Measurements from ENCODE around the gene DAP3.
"Not testable (repeated sequence)": the region's sequence is repeated elsewhere in the genome, so short reads cannot be mapped to it uniquely, and the experiment has no call there.

The DAP3 gene

DNA sequence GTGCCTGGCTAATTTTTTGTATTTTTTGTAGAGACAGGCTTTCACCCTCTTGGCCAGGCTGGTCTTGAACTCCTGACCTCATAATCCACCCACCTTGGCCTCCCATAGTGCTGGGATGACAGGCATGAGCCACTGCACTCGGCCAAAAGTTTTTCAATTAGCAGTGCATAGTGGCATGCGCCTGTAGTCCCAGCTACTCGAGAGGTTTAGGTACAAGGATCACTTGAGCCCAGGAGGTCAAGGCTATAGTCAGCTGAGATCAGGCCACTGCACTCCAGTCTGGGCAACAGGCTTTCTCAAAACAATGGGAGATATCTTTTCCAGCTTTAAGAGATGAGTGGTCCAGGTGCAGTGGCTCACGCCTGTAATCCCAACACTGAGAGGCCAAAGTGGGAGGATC, 30.8 kb downstream of the DAP3 start:
- no peak for DNase-seq

DNA sequence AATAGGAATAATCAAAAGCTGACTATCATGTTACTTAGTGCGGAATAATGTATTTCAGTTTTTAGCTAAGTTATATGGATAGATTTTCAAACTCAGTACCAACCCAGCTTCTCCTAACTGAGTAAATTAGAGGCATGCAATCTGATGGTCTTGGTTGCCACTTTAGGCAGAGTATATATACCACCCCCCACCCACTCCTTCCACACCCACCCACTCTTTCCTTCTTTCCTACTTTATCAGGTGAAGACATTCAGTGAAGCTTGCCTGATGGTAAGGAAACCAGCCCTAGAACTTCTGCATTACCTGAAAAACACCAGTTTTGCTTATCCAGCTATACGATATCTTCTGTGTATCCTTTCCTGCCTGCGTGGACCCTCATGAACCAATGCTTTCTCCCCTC, 36.3 kb downstream of the DAP3 start:
- no peak for DNase-seq

DNA sequence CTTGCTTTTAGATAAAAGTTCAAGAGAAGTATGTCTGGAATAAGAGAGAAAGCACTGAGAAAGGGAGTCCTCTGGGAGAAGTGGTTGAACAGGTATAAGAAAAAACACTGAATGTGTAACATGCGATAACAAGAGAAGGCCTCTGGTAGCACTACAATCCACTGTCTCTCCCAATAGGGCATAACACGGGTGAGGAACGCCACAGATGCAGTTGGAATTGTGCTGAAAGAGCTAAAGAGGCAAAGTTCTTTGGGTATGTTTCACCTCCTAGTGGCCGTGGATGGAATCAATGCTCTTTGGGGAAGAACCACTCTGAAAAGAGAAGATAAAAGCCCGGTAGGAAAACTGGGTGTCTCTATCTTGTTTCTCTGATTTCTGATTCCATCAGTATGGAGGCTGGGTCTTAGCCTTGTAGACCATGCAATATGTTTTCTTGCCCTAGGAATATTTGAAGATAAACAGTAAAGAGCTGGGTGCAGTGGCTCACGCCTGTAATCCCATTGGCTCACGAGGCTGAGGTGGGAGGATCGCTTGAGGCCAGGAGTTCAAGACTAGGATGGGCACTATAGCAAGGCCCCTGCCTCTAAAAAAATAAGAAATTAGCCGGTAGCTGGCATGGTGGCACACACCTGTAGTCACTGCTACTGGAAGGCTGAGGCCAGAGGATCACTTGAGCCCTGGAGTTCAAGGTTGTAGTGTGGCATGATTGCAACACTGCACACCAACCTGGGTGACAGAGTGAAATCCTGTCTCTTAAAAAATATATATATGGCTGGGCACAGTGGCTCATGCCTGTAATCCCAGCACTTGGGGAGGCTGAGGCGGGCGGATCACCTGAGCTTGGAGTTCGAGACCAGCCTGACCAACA, 40.4 kb downstream of the DAP3 start:
- no peak for DNase-seq

DNA sequence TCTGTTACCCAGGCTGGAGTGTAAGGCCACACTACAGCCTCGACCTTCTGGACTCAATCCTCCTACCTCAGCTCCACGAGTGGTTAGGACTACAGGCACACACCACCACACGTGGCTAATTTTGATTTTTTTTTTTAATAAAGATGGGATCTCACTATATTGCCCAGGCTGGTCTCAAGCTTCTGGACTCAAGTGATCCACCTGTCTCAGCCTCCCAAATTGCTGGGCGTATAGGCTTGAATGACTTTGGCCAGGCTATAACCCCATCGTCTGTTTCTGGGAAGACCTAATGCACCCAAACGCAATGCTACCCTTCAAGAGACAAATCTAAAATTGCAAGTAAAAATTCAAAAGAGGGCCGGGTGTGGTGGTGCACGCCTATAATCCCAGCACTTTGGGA, 52.1 kb downstream of the DAP3 start:
- no peak for DNase-seq

DNA sequence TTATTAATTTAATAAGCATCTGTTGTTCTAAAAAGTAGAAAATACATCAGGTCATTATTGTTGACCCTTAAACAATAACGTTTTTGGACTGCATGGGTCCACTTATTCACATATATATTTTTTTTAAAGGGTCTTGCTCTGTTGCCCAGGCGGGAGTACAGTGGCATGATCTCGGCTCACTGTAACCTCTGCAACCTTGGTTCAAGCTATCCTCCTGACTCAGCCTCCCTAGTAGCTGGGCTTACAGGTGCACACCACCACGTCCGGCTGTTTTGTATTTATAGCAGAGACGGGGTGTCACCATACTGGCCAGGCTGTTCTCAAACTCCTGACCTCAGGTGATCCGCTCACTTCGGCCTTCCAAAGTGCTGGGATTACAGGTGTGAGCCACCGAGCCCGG, 53.0 kb downstream of the DAP3 start:
- DNase-seq = no peak

DNA sequence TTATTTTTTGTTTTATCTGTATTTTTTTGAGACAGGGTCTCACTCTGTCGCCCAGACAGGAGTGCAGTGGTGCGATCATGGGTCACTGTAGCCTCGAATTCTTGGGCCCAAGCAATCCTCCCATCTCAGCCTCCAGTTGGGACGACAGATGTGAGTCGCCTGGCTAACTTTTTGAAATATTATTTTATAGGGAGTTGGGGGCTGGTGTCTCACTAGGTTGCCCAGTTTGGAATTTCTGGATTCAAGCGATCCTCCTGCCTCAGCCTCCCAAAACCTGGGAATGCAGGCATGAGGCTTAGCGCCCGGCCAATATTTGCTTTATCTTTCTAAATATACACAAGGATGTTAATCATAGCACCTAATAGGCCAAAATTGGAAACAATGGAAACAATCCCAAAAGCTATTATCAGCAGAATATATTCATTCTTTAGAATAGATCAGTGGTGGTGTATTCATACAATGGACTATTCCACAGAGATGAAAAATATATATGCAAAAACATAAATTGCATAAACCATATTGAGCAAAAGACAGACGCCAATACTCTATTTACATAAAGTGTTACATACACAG, 55.9 kb downstream of the DAP3 start:
- no peak for DNase-seq

DNA sequence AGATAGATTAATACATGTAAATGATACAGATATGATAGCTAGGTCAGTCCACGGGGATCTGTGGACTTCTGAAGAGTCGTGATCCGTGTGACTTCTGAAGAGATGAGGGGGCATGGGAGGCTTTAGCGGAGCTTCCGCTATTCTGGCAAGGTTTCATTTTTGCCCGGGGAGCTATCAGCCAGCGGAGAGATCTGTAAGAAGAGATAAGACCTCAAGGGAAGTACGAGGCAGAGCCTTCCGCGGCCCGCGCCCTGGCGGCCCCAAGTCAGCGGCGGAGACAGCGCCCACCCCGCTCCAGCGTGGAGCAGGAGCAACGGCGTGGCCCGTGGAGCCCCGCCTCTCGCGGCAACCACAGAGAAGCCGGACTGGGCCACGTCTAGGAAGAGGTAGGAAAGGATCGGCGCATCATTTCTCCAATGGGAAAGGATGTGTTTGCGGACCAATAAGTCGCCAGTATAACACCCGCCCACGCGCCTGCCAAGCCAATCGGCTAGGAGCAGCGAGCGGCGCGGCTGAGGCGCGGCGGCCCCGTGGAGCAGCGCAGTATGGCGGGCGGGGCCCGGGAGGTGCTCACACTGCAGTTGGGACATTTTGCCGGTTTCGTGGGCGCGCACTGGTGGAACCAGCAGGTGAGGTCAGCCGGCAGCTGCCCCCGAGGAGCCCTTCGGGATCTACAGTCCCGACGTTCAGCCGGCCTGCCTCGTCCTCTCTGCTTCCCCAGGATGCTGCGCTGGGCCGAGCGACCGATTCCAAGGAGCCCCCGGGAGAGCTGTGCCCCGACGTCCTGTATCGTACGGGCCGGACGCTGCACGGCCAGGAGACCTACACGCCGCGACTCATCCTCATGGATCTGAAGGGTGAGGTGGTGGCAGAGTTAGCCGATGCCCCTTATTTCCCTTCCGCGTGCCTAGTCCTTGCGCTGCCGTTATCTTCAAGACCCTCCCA, 56.7 kb downstream of the DAP3 start:
- DNase-seq = peak; percentile 84

DNA sequence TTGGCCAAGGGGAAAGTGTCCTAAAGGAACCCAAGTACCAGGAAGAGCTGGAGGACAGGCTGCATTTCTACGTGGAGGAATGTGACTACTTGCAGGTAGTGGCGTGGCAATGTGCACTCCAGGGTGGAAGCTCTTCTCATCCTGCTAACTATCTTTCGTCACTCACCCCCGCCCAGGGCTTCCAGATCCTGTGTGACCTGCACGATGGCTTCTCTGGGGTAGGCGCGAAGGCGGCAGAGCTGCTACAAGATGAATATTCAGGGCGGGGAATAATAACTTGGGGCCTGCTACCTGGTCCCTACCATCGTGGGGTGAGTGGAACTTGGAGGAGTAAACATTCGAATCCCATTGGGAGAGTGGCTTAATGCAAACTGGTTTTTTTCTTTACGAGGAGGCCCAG, 58.7 kb downstream of the DAP3 start:
- DNase-seq = not testable (repeated sequence)

DNA sequence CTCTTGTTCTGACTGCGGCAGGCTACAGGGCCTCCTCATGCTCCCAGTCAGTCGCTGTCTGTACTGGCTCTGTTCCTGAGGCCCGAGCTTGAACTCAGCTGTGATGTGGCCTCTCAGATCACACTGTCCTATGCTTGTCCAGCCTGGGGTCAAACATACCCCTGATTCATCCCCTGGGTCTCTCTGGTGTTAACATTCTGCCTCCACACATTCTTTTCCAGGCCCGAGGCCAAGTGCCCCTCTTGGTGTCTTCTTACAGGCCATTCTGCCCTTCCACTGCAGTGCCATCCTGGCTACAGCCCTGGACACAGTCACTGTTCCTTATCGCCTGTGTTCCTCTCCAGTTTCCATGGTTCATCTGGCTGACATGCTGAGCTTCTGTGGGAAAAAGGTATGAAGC, 59.2 kb downstream of the DAP3 start:
- DNase-seq = not testable (repeated sequence)

DNA sequence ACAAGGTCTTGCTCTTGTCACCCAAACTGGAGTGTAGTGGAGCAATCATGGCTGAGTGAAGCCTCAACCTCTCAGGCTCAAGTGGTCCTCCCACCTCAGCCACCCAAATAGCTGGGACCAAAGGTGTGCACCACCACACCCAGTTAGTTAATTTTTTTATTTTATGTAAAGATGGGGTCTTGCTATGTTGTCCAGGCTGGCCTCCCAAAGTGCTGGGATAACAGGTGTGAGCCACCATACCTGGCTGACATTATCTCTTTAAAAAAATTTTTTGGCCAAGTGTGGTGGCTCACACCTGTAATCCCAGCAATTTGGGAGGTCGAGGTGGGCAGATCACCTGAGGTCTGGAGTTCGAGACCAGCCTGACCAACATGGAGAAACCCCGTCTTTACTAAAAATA, 70.1 kb downstream of the DAP3 start:
- not testable (repeated sequence) for DNase-seq

DNA sequence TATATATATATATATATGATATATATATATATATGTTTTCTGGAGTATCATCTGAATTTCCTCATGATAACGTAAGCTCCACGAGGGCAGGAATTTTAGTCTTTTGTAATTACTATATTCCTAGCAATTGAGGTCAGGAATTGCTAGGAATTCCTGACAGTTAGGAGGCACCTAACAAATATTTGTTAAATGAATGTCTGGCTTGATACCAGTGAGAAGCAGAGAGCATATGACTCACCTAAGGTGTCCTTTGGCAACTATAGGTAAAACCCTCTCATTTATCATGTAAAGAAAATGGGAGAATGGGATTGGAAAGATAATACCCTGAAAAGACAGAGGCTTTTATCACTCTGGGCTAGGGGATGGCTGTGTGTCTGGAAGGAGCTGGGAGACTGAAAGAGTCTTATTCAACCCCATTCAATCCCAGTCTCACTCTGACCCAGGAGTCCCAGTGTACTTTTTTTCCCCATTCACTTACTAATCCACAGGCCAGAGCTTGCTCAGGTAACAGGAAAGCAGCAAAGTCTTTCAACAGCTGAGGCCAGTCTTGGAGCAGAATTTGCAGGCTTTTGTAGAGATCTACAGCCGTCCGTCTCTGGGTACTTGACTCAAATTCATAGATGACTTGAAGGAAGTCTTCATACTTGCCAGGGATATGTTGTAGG, 71.2 kb downstream of the DAP3 start:
- DNase-seq = no peak

DNA sequence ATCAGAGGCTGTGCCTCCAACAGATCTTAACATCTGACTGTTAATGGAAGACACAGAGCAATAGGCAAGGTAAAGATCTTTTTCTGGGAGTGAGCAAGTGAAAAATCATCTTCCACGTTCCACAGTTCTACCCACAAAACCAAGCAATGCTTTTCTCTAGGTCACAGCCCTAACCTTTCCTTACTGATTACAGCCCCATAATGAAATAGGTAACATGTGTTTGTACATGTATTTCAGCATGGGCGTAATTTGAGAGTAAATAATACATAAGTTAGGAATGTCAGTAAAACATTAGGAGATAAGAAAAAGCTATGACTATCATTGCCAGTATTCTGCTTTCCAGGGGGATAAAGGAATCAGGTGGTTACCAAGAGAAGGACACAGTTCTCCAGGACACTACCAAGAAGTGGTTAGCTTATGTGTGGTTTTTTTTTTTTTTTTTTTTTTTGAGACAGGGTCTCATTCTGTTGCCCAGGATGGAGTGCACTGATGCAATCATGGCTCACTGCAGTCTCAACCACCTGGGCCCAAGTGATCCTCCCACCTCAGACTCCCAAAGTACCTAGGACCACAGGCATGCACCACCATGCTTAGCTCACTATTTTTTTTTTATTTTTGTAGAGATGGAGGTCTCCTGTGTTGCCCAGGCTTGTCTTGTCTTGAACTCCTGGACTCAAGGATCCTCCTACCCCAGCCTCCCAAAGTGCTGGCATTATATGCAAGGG, 72.0 kb downstream of the DAP3 start:
- no peak for DNase-seq

DNA sequence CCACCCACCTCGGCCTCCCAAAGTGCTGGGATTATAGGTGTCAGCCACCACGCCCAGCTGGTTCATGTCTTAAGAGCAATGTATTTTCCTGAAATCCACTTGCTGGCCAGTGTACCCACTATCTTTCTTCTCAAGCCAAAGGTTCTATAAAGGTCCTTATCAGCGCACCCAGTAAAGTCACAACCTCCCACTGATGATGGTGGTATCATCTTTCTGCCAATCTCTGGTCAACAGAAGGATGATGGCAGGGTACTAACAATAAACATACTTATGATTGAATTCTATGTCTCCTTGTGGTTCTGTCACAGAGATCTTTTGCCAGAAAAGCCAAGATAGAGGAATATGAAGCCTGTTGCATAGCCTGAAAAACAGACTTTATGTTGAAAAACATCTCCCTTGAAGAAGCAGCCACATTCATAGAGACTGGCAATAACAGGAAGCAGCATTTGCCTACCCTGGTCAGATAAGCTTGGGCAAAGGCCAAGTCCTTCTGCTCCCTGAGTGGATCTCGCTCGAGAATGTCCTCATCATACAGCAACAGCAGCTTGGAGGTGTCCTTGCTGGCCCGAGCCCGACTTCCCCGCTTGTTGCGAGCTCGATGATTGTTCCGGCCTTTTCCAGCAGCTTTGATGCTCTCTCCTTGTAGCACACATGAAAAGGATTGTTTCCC, 73.0 kb downstream of the DAP3 start:
- no peak for DNase-seq

DNA sequence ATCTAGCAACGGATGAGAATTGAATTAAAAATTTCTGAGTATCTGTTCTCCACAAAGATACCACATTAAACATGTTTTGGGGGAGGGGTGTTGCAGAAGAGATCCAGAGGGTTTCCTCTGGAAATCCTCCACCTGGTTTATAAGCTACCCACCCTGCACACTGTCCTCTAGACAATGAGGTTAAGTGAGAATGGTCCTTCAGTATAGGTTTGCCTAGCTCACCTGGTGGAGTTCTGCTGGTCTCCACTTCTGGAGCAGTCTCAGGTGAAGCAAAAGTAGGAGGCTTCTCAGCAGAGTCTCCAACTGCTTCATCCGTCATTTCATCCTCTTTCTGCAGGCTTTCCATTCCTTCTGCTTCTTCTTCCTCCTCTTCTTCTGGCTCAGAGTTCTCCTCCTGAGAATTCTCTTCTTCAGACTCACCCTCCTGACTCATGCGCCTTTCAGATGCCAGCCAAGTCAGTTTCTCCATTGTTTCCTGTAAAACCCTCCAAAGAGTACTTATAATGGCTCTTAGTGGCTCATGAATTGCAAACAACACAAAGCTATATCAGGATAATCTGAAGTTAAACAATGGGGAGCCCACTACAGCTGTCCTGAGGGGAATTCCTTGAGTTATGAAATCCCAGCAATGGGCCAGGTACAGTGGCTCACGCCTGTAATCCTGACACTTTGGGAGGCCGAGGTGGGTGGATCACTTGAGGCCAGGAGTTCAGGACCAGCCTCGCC, 74.4 kb downstream of the DAP3 start:
- not testable (repeated sequence) for DNase-seq

DNA sequence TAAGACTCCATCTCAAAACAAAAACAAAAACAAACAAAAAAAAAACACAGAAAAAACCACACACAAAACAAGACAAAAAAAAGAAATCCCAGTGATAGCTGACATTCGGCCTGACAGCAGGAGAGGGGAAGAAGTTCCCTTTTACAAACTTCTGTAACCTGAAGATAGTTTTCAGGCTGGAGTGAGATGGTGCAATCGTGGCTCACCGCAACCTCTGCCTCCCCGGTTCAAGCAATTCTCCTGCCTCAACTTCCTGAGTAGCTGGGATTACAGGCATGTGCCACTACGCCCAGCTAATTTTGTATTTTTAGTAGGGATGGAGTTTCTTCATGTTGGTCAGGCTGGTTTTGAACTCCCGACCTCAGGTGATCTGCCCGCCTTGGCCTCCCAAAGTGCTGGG, 75.1 kb downstream of the DAP3 start:
- DNase-seq = not testable (repeated sequence)

DNA sequence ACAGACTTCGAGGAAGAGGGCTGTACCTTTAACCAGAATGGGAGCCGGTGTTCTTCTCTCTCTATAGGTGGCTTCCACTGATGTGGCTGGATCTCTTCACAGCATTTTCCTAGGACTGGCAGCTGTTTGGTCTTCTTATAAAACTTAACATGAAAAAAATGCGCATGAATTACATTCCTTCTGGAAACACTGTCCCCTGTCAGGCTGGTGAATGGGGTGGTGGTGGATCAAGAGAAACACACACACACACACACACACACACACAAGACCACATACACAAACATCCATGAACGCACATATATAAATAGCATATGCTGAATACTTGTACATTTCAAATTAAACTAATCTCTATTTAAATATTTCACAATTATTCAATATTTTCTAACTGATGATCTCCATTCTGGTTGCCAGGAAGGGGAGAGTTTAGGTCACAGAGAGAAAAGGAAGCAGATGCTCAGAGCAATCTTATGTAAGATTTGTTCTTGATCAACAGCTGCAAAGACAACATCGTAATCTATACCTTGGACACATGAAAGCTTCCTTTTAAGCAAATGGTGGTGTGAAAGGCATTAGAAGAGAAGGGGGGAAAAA, 78.6 kb downstream of the DAP3 start:
- not testable (repeated sequence) for DNase-seq

DNA sequence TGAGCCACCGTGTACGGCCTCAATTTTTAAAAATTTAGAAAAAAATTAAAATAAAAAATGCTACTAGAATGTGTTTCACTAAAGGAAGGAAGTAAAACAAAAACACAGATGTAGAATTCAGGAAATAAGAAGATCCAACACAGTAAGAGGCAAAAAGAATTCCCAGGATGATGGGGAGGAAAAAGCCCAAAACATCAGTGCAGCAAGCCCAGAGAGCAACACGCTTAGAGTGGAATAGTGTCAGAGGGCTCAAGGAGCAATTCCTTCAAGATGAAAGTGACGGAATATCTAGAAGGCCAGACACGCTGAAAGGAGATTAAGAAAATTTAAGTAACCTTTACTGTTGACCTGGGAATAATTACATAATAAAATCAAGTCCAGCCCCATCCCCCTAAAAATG, 80.4 kb downstream of the DAP3 start:
- DNase-seq = no peak

DNA sequence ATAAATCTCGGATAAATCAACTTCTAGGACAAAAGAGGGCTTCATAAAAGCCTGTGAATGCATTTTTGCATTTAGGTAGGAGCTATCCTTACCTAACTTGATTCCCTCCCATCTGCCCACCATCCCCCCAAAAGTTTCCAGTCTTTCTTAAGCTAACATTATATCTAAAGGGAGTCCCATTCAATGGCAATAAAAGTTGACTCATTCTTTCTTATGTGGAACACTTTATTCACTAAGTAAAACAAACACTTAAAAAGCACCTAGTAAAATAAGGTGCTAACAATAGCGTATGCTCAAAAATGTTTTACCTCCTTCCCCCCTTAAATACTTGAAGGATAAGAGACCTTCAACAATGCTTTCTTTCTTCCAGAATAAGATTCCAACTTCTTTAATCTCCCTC, 84.3 kb downstream of the DAP3 start:
- DNase-seq = no peak

DNA sequence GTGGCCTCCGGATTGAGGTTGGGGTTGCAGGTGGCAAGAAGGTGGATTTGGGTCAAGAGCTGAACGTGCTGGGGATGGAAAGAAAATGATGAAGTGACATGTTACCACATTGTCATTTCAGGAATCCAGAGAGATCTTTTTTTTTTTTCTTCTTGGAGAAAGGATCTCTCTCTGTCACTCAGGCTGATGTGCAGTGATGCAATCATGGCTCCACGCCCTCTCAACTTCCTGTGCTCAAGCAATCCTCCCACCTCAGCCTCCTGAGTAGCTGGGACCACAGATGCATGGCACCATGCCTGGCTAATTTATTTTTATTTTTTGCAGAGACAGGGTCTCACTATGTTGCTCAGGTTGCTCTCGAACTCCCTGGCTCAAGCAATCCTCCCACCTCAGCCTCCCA, 87.5 kb downstream of the DAP3 start:
- no peak for DNase-seq

DNA sequence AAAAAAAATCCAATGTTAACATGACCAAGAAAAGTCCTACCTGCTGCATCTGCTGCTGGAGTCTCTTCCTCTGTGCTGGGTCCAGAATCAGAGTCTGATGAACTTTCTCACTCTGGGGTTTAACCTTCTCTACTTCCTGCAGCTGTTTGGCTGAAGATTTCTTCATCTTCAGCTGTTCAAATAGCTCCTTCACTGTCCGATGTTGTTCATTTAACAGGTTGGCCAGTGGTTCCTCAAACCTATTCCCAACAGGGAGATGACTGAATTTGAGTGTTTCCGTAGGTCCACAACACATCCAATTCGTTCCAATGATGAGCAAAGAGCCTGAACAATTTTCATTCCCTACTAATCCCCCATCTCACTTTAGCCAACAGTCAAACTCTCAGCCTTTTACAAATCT, 88.7 kb downstream of the DAP3 start:
- DNase-seq = no peak

Data from T-helper 9 cell (primary cell).